Endothelial cell of umbilical vein (primary cell): ENCODE measurements around the gene METRNL. TPM values are rescaled to one million over a fixed set of nuclear protein-coding genes. Genes with fewer than 3 reads are reported as not detected.

Experiments used
- BruUV-seq: library from RNA; stranded (reverse); fragments of 400-500 nt; replicated peaks from 2 replicates; lab custom pipeline; 2021; lab: Mats Ljungman, UMichigan
- CTCF ChIA-PET: fragments of 300-600, 350-600 bp; sonication (Branson Sonifier 250); formaldehyde crosslinking; loops from one replicate; lab custom pipeline; 2021; ENCODE audit warnings: antibody characterized with exemption, inconsistent platforms; lab: Charles Lee
- POLR2A ChIA-PET: fragments of 300-600, 350-600 bp; sonication (Branson Sonifier 250); formaldehyde crosslinking; loops from one replicate; lab custom pipeline; 2021; ENCODE audit warnings: antibody characterized with exemption, inconsistent platforms; lab: Charles Lee
- DNase-seq: peaks from one replicate; pipeline ENCODE4 v3.0.0-alpha.2; 2011; ENCODE audit warnings: low read depth, low spot score
- FAIRE-seq: peaks from 2 replicates; lab custom pipeline; 2011; peaks lifted over from hg19 to GRCh38; lab: Jason Lieb, UNC
- H2AFZ ChIP-seq: 2 replicates; pipeline ENCODE4 v1.6.0; 2012; ENCODE audit warnings: low read depth, low read length, control low read depth, inconsistent platforms
- H3K27ac ChIP-seq: 2 replicates; pipeline ENCODE4 v1.5.1; 2011; ENCODE audit warnings: low read depth, mild to moderate bottlenecking, control low read depth, low read length, moderate library complexity; ENCODE audit not compliant: insufficient read depth
- H3K27me3 ChIP-seq, 2 experiments: 2 replicates each; pipeline versions ENCODE4 v1.6.0 to v1.6.1; 2011; ENCODE audit warnings: low read length in 2 of 2, mixed read lengths in 1 of 2; ENCODE audit not compliant: control insufficient read depth in 2 of 2, insufficient read depth in 2 of 2
- H3K36me3 ChIP-seq, 2 experiments: 2 replicates in 1 of 2; 3 replicates in 1 of 2; pipeline ENCODE4 v1.5.1; 2011; ENCODE audit warnings: low read length in 2 of 2, mild to moderate bottlenecking in 1 of 2, moderate library complexity in 1 of 2; ENCODE audit not compliant: control insufficient read depth in 2 of 2, insufficient read depth in 2 of 2; ENCODE audit errors: extremely low read depth in 1 of 2
- H3K4me1 ChIP-seq: 3 replicates; pipeline ENCODE4 v1.5.1; 2011; ENCODE audit warnings: mild to moderate bottlenecking, low read length; ENCODE audit not compliant: control insufficient read depth, insufficient read depth; ENCODE audit errors: extremely low read depth
- H3K4me2 ChIP-seq: 2 replicates; pipeline ENCODE4 v1.6.1; 2011; ENCODE audit warnings: low read length, control low read depth, mixed read lengths; ENCODE audit not compliant: insufficient read depth
- H3K4me3 ChIP-seq, 3 experiments: fragments of 200-600 bp in 1 of 3; sonication (generic), shearing (Covaris generic) in 1 of 3; replicated peaks in 1 of 3; 2 replicates each; pipeline ENCODE4 v1.5.1; 2011 to 2016; ENCODE audit warnings: control low read depth in 3 of 3, low read length in 3 of 3, mild to moderate bottlenecking in 2 of 3, inconsistent platforms in 1 of 3, low read depth in 1 of 3, moderate library complexity in 1 of 3; ENCODE audit not compliant: insufficient read depth in 1 of 3
- H3K79me2 ChIP-seq: 2 replicates; pipeline ENCODE4 v1.6.0; 2012; ENCODE audit warnings: low read length, inconsistent platforms; ENCODE audit not compliant: control insufficient read depth, insufficient read depth
- H3K9ac ChIP-seq: replicated peaks from 2 replicates; pipeline ENCODE3; 2011; ENCODE audit warnings: low read length, control low read depth; ENCODE audit not compliant: insufficient read depth; ENCODE audit errors: extremely low read depth
- H3K9me1 ChIP-seq: replicated peaks from 3 replicates; pipeline ENCODE4 v1.6.0; 2011; ENCODE audit warnings: mild to moderate bottlenecking, low read length; ENCODE audit not compliant: control insufficient read depth, insufficient read depth; ENCODE audit errors: extremely low read depth
- H3K9me3 ChIP-seq: replicated peaks from 2 replicates; pipeline ENCODE4 v1.5.1; 2012; ENCODE audit warnings: low read length, inconsistent platforms; ENCODE audit not compliant: control insufficient read depth, insufficient read depth
- H4K20me1 ChIP-seq: replicated peaks from 2 replicates; pipeline ENCODE3; 2011; ENCODE audit warnings: mild to moderate bottlenecking, low read length; ENCODE audit not compliant: control insufficient read depth, insufficient read depth; ENCODE audit errors: extremely low read depth
- CTCF ChIP-seq, 2 donors: IDR thresholded peaks; 1 replicate in 1 of 2; 2 replicates in 1 of 2; pipeline ENCODE4 v1.5.1; 2011; ENCODE audit warnings: low read length in 2 of 2, mild to moderate bottlenecking in 2 of 2, moderate library complexity in 2 of 2, control low read depth in 1 of 2, inconsistent platforms in 1 of 2, low read depth in 1 of 2; ENCODE audit not compliant: insufficient read depth in 1 of 2; ENCODE audit errors: extremely low read depth in 1 of 2
- EZH2 ChIP-seq: IDR thresholded peaks from 2 replicates; pipeline ENCODE4 v1.6.1; 2012; ENCODE audit warnings: borderline replicate concordance, low read depth, mild to moderate bottlenecking, moderate library complexity, low read length, inconsistent platforms; ENCODE audit not compliant: severe bottlenecking
- FOS ChIP-seq: IDR thresholded peaks from 2 replicates; pipeline ENCODE4 v1.6.1; 2011; ENCODE audit warnings: mild to moderate bottlenecking, low read length, moderate library complexity, borderline replicate concordance; ENCODE audit not compliant: insufficient read depth
- GATA2 ChIP-seq: IDR thresholded peaks from 2 replicates; pipeline ENCODE4 v1.7.0; 2011; ENCODE audit warnings: low read depth, mild to moderate bottlenecking, moderate library complexity, mixed read lengths, low read length; ENCODE audit not compliant: insufficient read length, insufficient read depth
- JUN ChIP-seq: IDR thresholded peaks from 2 replicates; pipeline ENCODE4 v1.6.1; 2011; ENCODE audit warnings: borderline replicate concordance, low read depth; ENCODE audit not compliant: insufficient read length, insufficient read depth
- MAX ChIP-seq: IDR thresholded peaks from 2 replicates; pipeline ENCODE4 v1.6.1; 2011; ENCODE audit not compliant: insufficient read depth, insufficient read length
- MYC ChIP-seq: IDR thresholded peaks from one replicate; pipeline ENCODE4 v1.6.1; 2011; ENCODE audit warnings: mild to moderate bottlenecking, low read depth, low read length
- POLR2A ChIP-seq: IDR thresholded peaks from 2 replicates; pipeline ENCODE4 v1.6.1; 2012; ENCODE audit warnings: low read depth, mild to moderate bottlenecking, control low read depth, low read length
- POLR2AphosphoS5 ChIP-seq: IDR thresholded peaks from 2 replicates; pipeline ENCODE4 v1.6.1; 2012; ENCODE audit warnings: low read depth, mild to moderate bottlenecking, control low read depth, low read length, moderate library complexity; ENCODE audit not compliant: insufficient read depth
- dilution Hi-C: fragments of 300-500 bp; cut with MboI; formaldehyde crosslinking; loops from one replicate; pipeline ENCODE4 v1.15.0; 2019; ENCODE audit warnings: low sequenced_read_pairs; ENCODE audit not compliant: extremely low pct_ligation_motif_present
- intact Hi-C: fragments of 100-400 bp; cut with micrococcal nuclease; formaldehyde crosslinking; loops from one replicate; pipeline ENCODE4 v1.10.0; 2022
- polyA plus RNA-seq, 4 experiments: library from polyadenylated mRNA; depleted of rRNA in 3 of 4; stranded (reverse) in 3 of 4; unstranded in 1 of 4; fragments of >200 nt; gene quantifications; 2 replicates each; pipeline versions ENCODE4 v1.2.1 to v1.2.3, GENCODE V29; 2011 to 2012; ENCODE audit warnings: missing spikeins in 1 of 4
- total RNA-seq: library from RNA; stranded (reverse); gene quantifications from 2 replicates; pipeline ENCODE4 v1.2.3, GENCODE V29; 2021

The METRNL gene
- total and polyA plus RNA-seq, 2 donors (not counting 3 experiments of a cell fraction or from before 2014, with no cell fraction given): 29.5 to 54.4 TPM

GRCh38 chr17:83069931-83070742 is 9.3 kb upstream of the METRNL start:
- no peak overlapping the region for H3K4me3 ChIP-seq
- no peaks in the 10 kb centered on the region for H3K79me2 ChIP-seq
- H3K27me3 ChIP-seq: no peaks in the 10 kb centered on the region
- H3K9me1 ChIP-seq: no peaks in the 10 kb centered on the region
- peaks cover 8% of the 10 kb centered on the region for H3K4me1 ChIP-seq
- H4K20me1 ChIP-seq: no peaks in the 10 kb centered on the region
- H3K4me2 ChIP-seq: no peak overlapping the region
- intact Hi-C loops (no loop called here), dilution Hi-C loops (no loop called here)
- H3K9ac ChIP-seq: no peak overlapping the region
- no peaks in the 10 kb centered on the region for H3K36me3 ChIP-seq
- H2AFZ ChIP-seq: no peak overlapping the region
- H3K27ac ChIP-seq: no peak overlapping the region
- FAIRE-seq (no peak), DNase-seq (no peak)
- no peak for TF ChIP-seq POLR2AphosphoS5
- TF ChIP-seq MAX: no peak
- no peak for TF ChIP-seq EZH2
- TF ChIP-seq FOS: no peak
- TF ChIP-seq JUN: no peak
- no peak for TF ChIP-seq GATA2
- no peak for TF ChIP-seq POLR2A
- no peak for TF ChIP-seq MYC
- no peak for TF ChIP-seq CTCF (IDR thresholded peaks at IDR 0.05; ENCODE audit: extremely low read depth in 1 of 2, insufficient read depth in 1 of 2, low read depth in 1 of 2, low read length in 2 of 2)
- ChIA-PET POLR2A (no interaction called here), CTCF (interaction anchor here (1.2 kb wide), 1 partner anchor 9 kb away, joined by 4 read pairs; the partner anchor contains the start of gene METRNL)
- no TSS peak for BruUV-seq
- H3K9me3 ChIP-seq: no peaks in the 10 kb centered on the region
